Endothelial cell of hepatic sinusoid (primary cell): Measurements from ENCODE around the gene KIF26B.

Source experiments
- in situ Hi-C: cut with HindIII; loops from 2 replicates; pipeline ENCODE4 v1.10.0; 2017; ENCODE audit warnings: low sequenced_read_pairs

Gene KIF26B

GRCh38 chr1:245483247-245483646 lies 328.5 kb downstream of the KIF26B start:
- in situ Hi-C loops, result no loop called here

- in situ Hi-C loops, result no loop called here
Measured at GRCh38 chr1:245484176-245484575, 329.4 kb downstream of the KIF26B start.

GRCh38 chr1:245485996-245486395 lies 331.2 kb downstream of the KIF26B start:
- in situ Hi-C loops, result no loop called here

GRCh38 chr1:245486775-245487470 lies 332.1 kb downstream of the KIF26B start:
- in situ Hi-C loops, result no loop called here

- in situ Hi-C loops, result no loop called here
Measured at GRCh38 chr1:245488346-245489129, 333.8 kb downstream of the KIF26B start.

GRCh38 chr1:245489838-245490237 lies 335.1 kb downstream of the KIF26B start:
- in situ Hi-C loops, result loop anchor here (5.0 kb wide), 1 partner anchor 78 kb away; no protein-coding TSS in a partner anchor

GRCh38 chr1:245493029-245493428 lies 338.2 kb downstream of the KIF26B start:
- in situ Hi-C loops, result loop anchor here (5.0 kb wide), 1 partner anchor 81 kb away; no protein-coding TSS in a partner anchor

- in situ Hi-C loops, result no loop called here
Measured at GRCh38 chr1:245495681-245496080, 340.9 kb downstream of the KIF26B start.

- in situ Hi-C loops, result loop anchor here (5.0 kb wide), 1 partner anchor 58 kb away; no protein-coding TSS in a partner anchor
Measured at GRCh38 chr1:245500546-245500945, 345.8 kb downstream of the KIF26B start.

- in situ Hi-C loops, result loop anchor here (5.0 kb wide), 1 partner anchor 59 kb away; no protein-coding TSS in a partner anchor
Measured at GRCh38 chr1:245501633-245502032, 346.8 kb downstream of the KIF26B start.

- in situ Hi-C loops, result loop anchor here (5.0 kb wide), 1 partner anchor 61 kb away; no protein-coding TSS in a partner anchor
Measured at GRCh38 chr1:245503548-245503947, 348.8 kb downstream of the KIF26B start.

GRCh38 chr1:245510144-245510543 lies 355.4 kb downstream of the KIF26B start:
- in situ Hi-C loops, result loop anchor here (5.0 kb wide), 1 partner anchor 37 kb away; no protein-coding TSS in a partner anchor

GRCh38 chr1:245512181-245512888 lies 357.6 kb downstream of the KIF26B start:
- in situ Hi-C loops, result loop anchor here (5.0 kb wide), 1 partner anchor 35 kb away; no protein-coding TSS in a partner anchor

- in situ Hi-C loops, result loop anchor here (5.0 kb wide), 1 partner anchor 34 kb away; no protein-coding TSS in a partner anchor
Measured at GRCh38 chr1:245512980-245513578, 358.3 kb downstream of the KIF26B start.

- in situ Hi-C loops, result no loop called here
Measured at GRCh38 chr1:245516284-245516759, 361.5 kb downstream of the KIF26B start.

- in situ Hi-C loops, result no loop called here
Measured at GRCh38 chr1:245520611-245521010, 365.8 kb downstream of the KIF26B start.

- in situ Hi-C loops, result no loop called here
Measured at GRCh38 chr1:245526141-245526540, 371.4 kb downstream of the KIF26B start.

GRCh38 chr1:245528258-245528635 lies 373.5 kb downstream of the KIF26B start:
- in situ Hi-C loops, result no loop called here

- in situ Hi-C loops, result no loop called here
Measured at GRCh38 chr1:245530937-245531336, 376.2 kb downstream of the KIF26B start.

GRCh38 chr1:245537992-245538391 lies 383.2 kb downstream of the KIF26B start:
- in situ Hi-C loops, result no loop called here
